DOHH2 (cell line): ENCODE results near the gene WAS.
A peak's percentile ranks its signal among the peaks of the same experiment; 100 is the strongest.

Experiments used
- H3F3A ChIP-seq: fragments of 200-600 bp; sonication (generic), shearing (Covaris generic); 2 replicates; pipeline ENCODE4 v1.6.0; 2016; ENCODE audit warnings: antibody characterized with exemption, mild to moderate bottlenecking; ENCODE audit not compliant: control insufficient read depth, insufficient read depth
- H3K27ac ChIP-seq: fragments of 200-600 bp; sonication (generic); 2 replicates; pipeline ENCODE4 v1.5.1; 2014; ENCODE audit warnings: low read depth, mild to moderate bottlenecking, low read length, moderate library complexity
- H3K27me3 ChIP-seq: fragments of 200-600 bp; sonication (generic); 2 replicates; pipeline ENCODE4 v1.6.1; 2014; ENCODE audit warnings: mild to moderate bottlenecking, low read length, mixed read lengths; ENCODE audit not compliant: control insufficient read depth
- H3K36me3 ChIP-seq: fragments of 200-600 bp; sonication (generic); 2 replicates; pipeline ENCODE4 v1.6.1; 2014; ENCODE audit warnings: mild to moderate bottlenecking, low read length, moderate library complexity, mixed read lengths; ENCODE audit not compliant: control insufficient read depth
- H3K4me1 ChIP-seq: fragments of 200-600 bp; sonication (generic); 2 replicates; pipeline ENCODE4 v1.6.1; 2014; ENCODE audit warnings: mild to moderate bottlenecking, low read length, mixed read lengths; ENCODE audit not compliant: control insufficient read depth
- H3K4me2 ChIP-seq: fragments of 200-600 bp; sonication (generic); 2 replicates; pipeline ENCODE4 v1.6.0; 2014; ENCODE audit warnings: mild to moderate bottlenecking, low read length, moderate library complexity
- H3K4me3 ChIP-seq: fragments of 200-600 bp; sonication (generic); 2 replicates; pipeline ENCODE4 v1.5.1; 2014; ENCODE audit warnings: mild to moderate bottlenecking, low read length, mixed read lengths
- H3K79me2 ChIP-seq: fragments of 200-600 bp; sonication (generic); 2 replicates; pipeline ENCODE4 v1.6.1; 2014; ENCODE audit warnings: mild to moderate bottlenecking, low read length, mixed read lengths; ENCODE audit not compliant: control insufficient read depth
- H3K9me2 ChIP-seq: fragments of 200-600 bp; sonication (generic); replicated peaks from 2 replicates; pipeline ENCODE4 v1.6.1; 2014; ENCODE audit warnings: mild to moderate bottlenecking, low read length, mixed read lengths; ENCODE audit not compliant: control insufficient read depth
- H3K9me3 ChIP-seq: fragments of 200-600 bp; sonication (generic); 2 replicates; pipeline ENCODE4 v1.6.1; 2014; ENCODE audit warnings: antibody characterized with exemption, low read length, mixed read lengths; ENCODE audit not compliant: control insufficient read depth, insufficient read depth
- H4K20me1 ChIP-seq: fragments of 200-600 bp; sonication (generic); 2 replicates; pipeline ENCODE4 v1.6.0; 2014; ENCODE audit warnings: low read depth, mild to moderate bottlenecking, antibody characterized with exemption, low read length, moderate library complexity; ENCODE audit not compliant: control insufficient read depth, insufficient read depth
- EZH2phosphoT487 ChIP-seq: fragments of 200-600 bp; sonication (generic); IDR thresholded peaks from 2 replicates; pipeline ENCODE4 v1.6.1; 2017; ENCODE audit warnings: borderline replicate concordance, mild to moderate bottlenecking, antibody characterized with exemption, low read length, moderate library complexity, mixed read lengths
- TF ChIP-seq, protein P1 (sequence below): fragments of 200-600 bp; sonication (generic); IDR thresholded peaks from one replicate; pipeline ENCODE4 v1.5.1; 2014; ENCODE audit warnings: antibody characterized with exemption, mild to moderate bottlenecking, low read depth, low read length; ENCODE audit not compliant: poor library complexity, severe bottlenecking

Gene WAS

GRCh38 chrX:48684134-48684533 lies 535 bp downstream of the WAS start:
- Histone ChIP-seq H3K4me1 (peaks cover 34% of the 10 kb centered on the region), H3K27me3 (no peaks in the 10 kb centered on the region), H4K20me1 (no peaks in the 10 kb centered on the region), H3K9me2 (no peaks in the 10 kb centered on the region), H3K9me3 (no peaks in the 10 kb centered on the region), H3K4me3 (peak overlapping the region; percentile 95), H3K4me2 (peak overlapping the region; percentile 94), H3K27ac (peak overlapping the region; percentile 65), H3K36me3 (peaks cover 43% of the 10 kb centered on the region), H3F3A (no peaks in the 10 kb centered on the region), H3K79me2 (peaks cover 31% of the 10 kb centered on the region)
- no peak for TF ChIP-seq EZH2phosphoT487
- TF ChIP-seq, protein P1, sequence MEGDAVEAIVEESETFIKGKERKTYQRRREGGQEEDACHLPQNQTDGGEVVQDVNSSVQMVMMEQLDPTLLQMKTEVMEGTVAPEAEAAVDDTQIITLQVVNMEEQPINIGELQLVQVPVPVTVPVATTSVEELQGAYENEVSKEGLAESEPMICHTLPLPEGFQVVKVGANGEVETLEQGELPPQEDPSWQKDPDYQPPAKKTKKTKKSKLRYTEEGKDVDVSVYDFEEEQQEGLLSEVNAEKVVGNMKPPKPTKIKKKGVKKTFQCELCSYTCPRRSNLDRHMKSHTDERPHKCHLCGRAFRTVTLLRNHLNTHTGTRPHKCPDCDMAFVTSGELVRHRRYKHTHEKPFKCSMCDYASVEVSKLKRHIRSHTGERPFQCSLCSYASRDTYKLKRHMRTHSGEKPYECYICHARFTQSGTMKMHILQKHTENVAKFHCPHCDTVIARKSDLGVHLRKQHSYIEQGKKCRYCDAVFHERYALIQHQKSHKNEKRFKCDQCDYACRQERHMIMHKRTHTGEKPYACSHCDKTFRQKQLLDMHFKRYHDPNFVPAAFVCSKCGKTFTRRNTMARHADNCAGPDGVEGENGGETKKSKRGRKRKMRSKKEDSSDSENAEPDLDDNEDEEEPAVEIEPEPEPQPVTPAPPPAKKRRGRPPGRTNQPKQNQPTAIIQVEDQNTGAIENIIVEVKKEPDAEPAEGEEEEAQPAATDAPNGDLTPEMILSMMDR: no peak

GRCh38 chrX:48685416-48685815 lies 1.8 kb downstream of the WAS start:
- no peak overlapping the region for H3K27ac ChIP-seq
- peak overlapping the region; percentile 95 for H3K4me3 ChIP-seq
- peak overlapping the region; percentile 94 for H3K4me2 ChIP-seq
- no peaks in the 10 kb centered on the region for H3K9me2 ChIP-seq
- TF ChIP-seq EZH2phosphoT487: no peak
- TF ChIP-seq, protein P1: no peak
- H3K36me3 ChIP-seq: peaks cover 43% of the 10 kb centered on the region
- peaks cover 31% of the 10 kb centered on the region for H3K79me2 ChIP-seq
- H3F3A ChIP-seq: no peaks in the 10 kb centered on the region
- no peaks in the 10 kb centered on the region for H3K9me3 ChIP-seq
- H4K20me1 ChIP-seq: no peaks in the 10 kb centered on the region
- peaks cover 28% of the 10 kb centered on the region for H3K4me1 ChIP-seq
- no peaks in the 10 kb centered on the region for H3K27me3 ChIP-seq

DNA sequence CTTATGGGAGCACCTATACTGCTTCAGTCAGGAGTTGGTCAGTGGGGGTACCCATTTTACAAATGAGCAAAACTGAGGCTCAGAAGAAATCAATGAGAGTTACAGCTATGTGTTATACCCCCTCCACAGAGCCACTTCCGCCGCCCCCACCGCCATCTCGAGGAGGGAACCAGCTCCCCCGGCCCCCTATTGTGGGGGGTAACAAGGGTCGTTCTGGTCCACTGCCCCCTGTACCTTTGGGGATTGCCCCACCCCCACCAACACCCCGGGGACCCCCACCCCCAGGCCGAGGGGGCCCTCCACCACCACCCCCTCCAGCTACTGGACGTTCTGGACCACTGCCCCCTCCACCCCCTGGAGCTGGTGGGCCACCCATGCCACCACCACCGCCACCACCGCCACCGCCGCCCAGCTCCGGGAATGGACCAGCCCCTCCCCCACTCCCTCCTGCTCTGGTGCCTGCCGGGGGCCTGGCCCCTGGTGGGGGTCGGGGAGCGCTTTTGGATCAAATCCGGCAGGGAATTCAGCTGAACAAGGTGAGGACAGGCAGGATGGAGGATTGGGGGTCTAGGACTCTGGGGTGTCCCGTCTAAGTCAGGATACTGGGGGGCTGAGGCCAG lies 5.0 kb downstream of the WAS start:
- no peaks in the 10 kb centered on the region for H4K20me1 ChIP-seq
- no peaks in the 10 kb centered on the region for H3F3A ChIP-seq
- no peaks in the 10 kb centered on the region for H3K27me3 ChIP-seq
- no peak overlapping the region for H3K4me2 ChIP-seq
- TF ChIP-seq, protein P1: no peak
- TF ChIP-seq EZH2phosphoT487: no peak
- peaks cover 16% of the 10 kb centered on the region for H3K4me1 ChIP-seq
- peaks cover 26% of the 10 kb centered on the region for H3K79me2 ChIP-seq
- H3K36me3 ChIP-seq: peaks cover 43% of the 10 kb centered on the region
- no peaks in the 10 kb centered on the region for H3K9me2 ChIP-seq
- H3K4me3 ChIP-seq: no peak overlapping the region
- no peak overlapping the region for H3K27ac ChIP-seq
- H3K9me3 ChIP-seq: no peaks in the 10 kb centered on the region
